HepG2 (cell line): ENCODE data around the gene TNFSF8. TPM values are rescaled to one million over a fixed set of nuclear protein-coding genes. Genes with fewer than 3 reads are reported as not detected.

ENCODE experiments used
- ATAC-seq: fragments of 200-7000 bp; cut with Tn5 transposase; 3 replicates; pipeline ENCODE4 v1.9.1; 2020; ENCODE audit warnings: mild to moderate bottlenecking, moderate library complexity
- BruUV-seq: library from RNA; stranded (reverse); fragments of 400-500 nt; replicated peaks from 2 replicates; lab custom pipeline; 2021; lab: Mats Ljungman, UMichigan
- CTCF ChIA-PET: fragments of 300-600 bp; formaldehyde crosslinking; extraction: SDS; loops from one replicate; lab custom pipeline; 2021; ENCODE audit warnings: low total read pairs, inconsistent platforms, low intra/inter-chr PET ratio; lab: Yijun Ruan, JAX
- POLR2A ChIA-PET: fragments of 350-600 bp; sonication (Branson Sonifier 250); formaldehyde crosslinking; loops from one replicate; lab custom pipeline; 2020; ENCODE audit warnings: antibody characterized with exemption, inconsistent platforms; lab: Yijun Ruan, JAX
- DNase-seq: peaks from one replicate; pipeline ENCODE4 v3.0.0-alpha.2; 2015; ENCODE audit warnings: low spot score
- FAIRE-seq: peaks from 3 replicates; lab custom pipeline; 2011; peaks lifted over from hg19 to GRCh38; lab: Jason Lieb, UNC
- H2AFZ ChIP-seq: one replicate; pipeline ENCODE4 v1.6.1; 2011; ENCODE audit warnings: low read length, inconsistent platforms
- H3K27ac ChIP-seq: fragments of 300-600 bp; 3 replicates; pipeline ENCODE4 v1.8.0; 2011; ENCODE audit warnings: mixed run types, mild to moderate bottlenecking, mixed read lengths, low read length, inconsistent platforms; ENCODE audit not compliant: insufficient read depth; ENCODE audit errors: extremely low read length
- H3K27me3 ChIP-seq, 2 experiments: fragments of 200-600 bp in 1 of 2; 2 replicates in 1 of 2; 3 replicates in 1 of 2; pipeline versions ENCODE4 v1.6.0 to v1.8.0; 2011; ENCODE audit warnings: low read length in 2 of 2, mild to moderate bottlenecking in 2 of 2, moderate library complexity in 2 of 2, inconsistent platforms in 1 of 2; ENCODE audit not compliant: insufficient read depth in 2 of 2, control insufficient read depth in 1 of 2
- H3K36me3 ChIP-seq, 2 experiments: fragments of 200-600 bp in 1 of 2; replicated peaks in 1 of 2; 2 replicates in 1 of 2; 3 replicates in 1 of 2; pipeline versions ENCODE4 v1.5.1 to v1.8.0; 2011; ENCODE audit warnings: low read length in 2 of 2, inconsistent platforms in 1 of 2; ENCODE audit not compliant: insufficient read depth in 2 of 2, control insufficient read depth in 1 of 2
- H3K4me1 ChIP-seq: 2 replicates; pipeline ENCODE4 v1.5.1; 2012; ENCODE audit warnings: low read length, inconsistent platforms; ENCODE audit not compliant: insufficient read depth
- H3K4me2 ChIP-seq: 2 replicates; pipeline ENCODE4 v1.6.0; 2011; ENCODE audit warnings: low read depth, low read length, inconsistent platforms
- H3K4me3 ChIP-seq, 3 experiments: fragments of 200-600 bp in 1 of 3; sonication (generic), shearing (Covaris generic) in 1 of 3; replicated peaks in 1 of 3; 2 replicates each; pipeline ENCODE4 v1.5.1; 2011 to 2016; ENCODE audit warnings: low read length in 3 of 3, inconsistent platforms in 2 of 3, low read depth in 2 of 3, mild to moderate bottlenecking in 2 of 3, control low read depth in 1 of 3, mixed read lengths in 1 of 3; ENCODE audit not compliant: insufficient read depth in 1 of 3
- H3K79me2 ChIP-seq: one replicate; pipeline ENCODE4 v1.6.1; 2011; ENCODE audit warnings: low read length, inconsistent platforms; ENCODE audit not compliant: insufficient read depth
- H3K9ac ChIP-seq: 2 replicates; pipeline ENCODE4 v1.6.0; 2011; ENCODE audit warnings: mild to moderate bottlenecking, low read depth, low read length, inconsistent platforms; ENCODE audit not compliant: insufficient read depth
- H3K9me3 ChIP-seq: 2 replicates; pipeline ENCODE4 v1.5.1; 2012; ENCODE audit warnings: mild to moderate bottlenecking, low read length
- H4K20me1 ChIP-seq: 2 replicates; pipeline ENCODE4 v1.6.0; 2011; ENCODE audit warnings: inconsistent platforms, mild to moderate bottlenecking, low read length, moderate library complexity; ENCODE audit not compliant: insufficient read depth
- CREB1 ChIP-seq, 2 experiments: fragments of 450-650 bp in 1 of 2; IDR thresholded peaks; 2 replicates each; pipeline ENCODE4 v1.6.1; 2016 to 2017; ENCODE audit warnings: control low read depth in 1 of 2, mild to moderate bottlenecking in 1 of 2, missing compliant biosample characterization in 1 of 2, missing genetic modification characterization in 1 of 2
- FOSL1 ChIP-seq: sonication (generic); formaldehyde crosslinking; IDR thresholded peaks from 2 replicates; pipeline ENCODE4 v1.9.0; 2021; ENCODE audit warnings: missing genetic modification reagents, borderline replicate concordance
- HNF1B ChIP-seq: sonication (generic); formaldehyde crosslinking; IDR thresholded peaks from 2 replicates; pipeline ENCODE4 v1.5.1; 2020; ENCODE audit warnings: mild to moderate bottlenecking, moderate library complexity, missing genetic modification reagents
- JDP2 ChIP-seq: sonication (generic); formaldehyde crosslinking; IDR thresholded peaks from 2 replicates; pipeline ENCODE4 v1.8.1; 2022; ENCODE audit warnings: missing genetic modification reagents, borderline replicate concordance
- MED1 ChIP-seq: sonication (generic); formaldehyde crosslinking; IDR thresholded peaks from 2 replicates; pipeline ENCODE4 v1.4.0; 2020; ENCODE audit warnings: missing genetic modification reagents
- PTBP1 ChIP-seq: fragments of 200-400 bp; formaldehyde crosslinking; IDR thresholded peaks from 2 replicates; pipeline ENCODE4 v1.6.1; 2018; ENCODE audit warnings: low read length, low read depth; ENCODE audit not compliant: poor library complexity, severe bottlenecking
- RBM22 ChIP-seq: fragments of 200-400 bp; formaldehyde crosslinking; optimal IDR thresholded peaks from 2 replicates; pipeline ENCODE3; 2017; ENCODE audit warnings: mild to moderate bottlenecking, low read length, moderate library complexity
- SAFB2 ChIP-seq: sonication (generic); formaldehyde crosslinking; IDR thresholded peaks from 2 replicates; pipeline ENCODE4 v1.5.1; 2020; ENCODE audit warnings: missing genetic modification reagents, low read depth, mild to moderate bottlenecking, borderline replicate concordance
- ZBTB3 ChIP-seq: sonication (generic); formaldehyde crosslinking; IDR thresholded peaks from 2 replicates; pipeline ENCODE4 v1.4.0; 2020; ENCODE audit warnings: low read depth, mild to moderate bottlenecking, moderate library complexity, missing genetic modification reagents, borderline replicate concordance
- ZNF275 ChIP-seq: sonication (generic); formaldehyde crosslinking; IDR thresholded peaks from 2 replicates; pipeline ENCODE4 v1.8.0; 2022; ENCODE audit warnings: missing genetic modification reagents, mild to moderate bottlenecking, inconsistent platforms, borderline replicate concordance
- ZNF407 ChIP-seq: sonication (generic); formaldehyde crosslinking; IDR thresholded peaks from one replicate; pipeline ENCODE4 v1.5.1; 2020; ENCODE audit warnings: mild to moderate bottlenecking, missing genetic modification reagents; ENCODE audit errors: not compliant biosample characterization
- ZNF749 ChIP-seq: sonication (generic); formaldehyde crosslinking; IDR thresholded peaks from 2 replicates; pipeline ENCODE4 v1.8.0; 2022; ENCODE audit warnings: mild to moderate bottlenecking, missing genetic modification reagents, moderate library complexity, borderline replicate concordance
- WGBS: methylation state at CpG from one replicate; pipeline ENCODE4 v1.1.6; 2017; ENCODE audit warnings: low lambda C conversion rate; 5-methylcytosine and 5-hydroxymethylcytosine counted together
- in situ Hi-C: cut with HindIII; loops from 2 replicates; pipeline ENCODE4 v1.10.0; 2017; ENCODE audit warnings: low pct_unique_long_range_greater_than_20kb; ENCODE audit not compliant: extremely low pct_ligation_motif_present
- intact Hi-C: fragments of 100-400 bp; cut with micrococcal nuclease; formaldehyde crosslinking; loops from one replicate; pipeline ENCODE4 v1.10.0; 2022; ENCODE audit not compliant: unreplicated experiment
- polyA plus RNA-seq, 8 experiments: library from polyadenylated mRNA; depleted of rRNA in 3 of 8; stranded (reverse) in 7 of 8; unstranded in 1 of 8; fragments of >200 nt; fragmentation: Illumina TruSeq in 4 of 8; extraction: Trizol in 4 of 8; gene quantifications; 2 replicates each; pipeline versions ENCODE4 v1.2.1 to v1.2.3, GENCODE V29; 2011 to 2016; ENCODE audit warnings: low read depth in 4 of 8, missing spikeins in 1 of 8, mixed read lengths in 1 of 8; ENCODE audit not compliant: insufficient read depth in 1 of 8
- total RNA-seq, 5 experiments: library from RNA; depleted of rRNA; stranded (reverse); fragments of >200 nt; fragmentation: Illumina TruSeq; extraction: Trizol; gene quantifications; 2 replicates each; pipeline ENCODE4 v1.2.3, GENCODE V29; 2016; ENCODE audit warnings: low read depth in 1 of 5

Gene TNFSF8
- total and polyA plus RNA-seq, 2 of the 13 experiments (the other 11 are each of a cell fraction or from before 2014, with no cell fraction given), result not detected

- TF ChIP-seq ZNF407, result no peak
- no peak for TF ChIP-seq HNF1B
- TF ChIP-seq, all 625 proteins: peak for 0
These were observed 32.4 kb upstream of the TNFSF8 start (continued) for GRCh38 chr9:114962809-114963208.

- ChIA-PET POLR2A (no interaction called here), CTCF (no interaction called here)
- intact Hi-C loops, result no loop called here
- Histone ChIP-seq H3K4me3 (no peak overlapping the region), H3K4me2 (no peak overlapping the region), H3K4me1 (no peaks in the 10 kb centered on the region), H3K27ac (no peak overlapping the region), H3K79me2 (no peaks in the 10 kb centered on the region), H4K20me1 (no peaks in the 10 kb centered on the region), H3K9me3 (peaks cover 12% of the 10 kb centered on the region; the same call in 1 of the 2 replicates), H3K9ac (no peak overlapping the region), H3K36me3 (no peaks in the 10 kb centered on the region), H3K27me3 (peaks cover 0 to 3% of the 10 kb centered on the region in 2 experiments; a peak in 1 of 5 replicates), H2AFZ (no peak overlapping the region)
- 0% methylated on average over 3 of the region's 3 CpGs for WGBS
- ATAC-seq, result no peak
- DNase-seq, result no peak
- no TSS peak for BruUV-seq
- no peak for FAIRE-seq
- in situ Hi-C loops, result no loop called here
- TF ChIP-seq ZNF749 (CRISPR knock-in tag), result no peak
- no peak for TF ChIP-seq CREB1 (IDR thresholded peaks at IDR 0.05)
- no peak for TF ChIP-seq CREB1 (CRISPR knock-in tag; IDR thresholded peaks at IDR 0.05)
- TF ChIP-seq PTBP1, result no peak
- no peak for TF ChIP-seq MED1 (CRISPR knock-in tag)
- TF ChIP-seq FOSL1 (CRISPR knock-in tag), result no peak
- TF ChIP-seq ZBTB3 (CRISPR knock-in tag), result no peak
- no peak for TF ChIP-seq RBM22
- TF ChIP-seq SAFB2 (CRISPR knock-in tag), result no peak
- TF ChIP-seq JDP2 (CRISPR knock-in tag), result no peak
- TF ChIP-seq ZNF275 (CRISPR knock-in tag), result no peak
These were observed 29.9 kb upstream of the TNFSF8 start for GRCh38 chr9:114960276-114960675.
